ENCODE data around the gene TNIP2. TPM values are rescaled to one million over a fixed set of nuclear protein-coding genes. Genes with fewer than 3 reads are reported as not detected.

The TNIP2 gene
- total RNA-seq, 2 donors from 2014 or later = 33.1 to 36.5 TPM

DNA sequence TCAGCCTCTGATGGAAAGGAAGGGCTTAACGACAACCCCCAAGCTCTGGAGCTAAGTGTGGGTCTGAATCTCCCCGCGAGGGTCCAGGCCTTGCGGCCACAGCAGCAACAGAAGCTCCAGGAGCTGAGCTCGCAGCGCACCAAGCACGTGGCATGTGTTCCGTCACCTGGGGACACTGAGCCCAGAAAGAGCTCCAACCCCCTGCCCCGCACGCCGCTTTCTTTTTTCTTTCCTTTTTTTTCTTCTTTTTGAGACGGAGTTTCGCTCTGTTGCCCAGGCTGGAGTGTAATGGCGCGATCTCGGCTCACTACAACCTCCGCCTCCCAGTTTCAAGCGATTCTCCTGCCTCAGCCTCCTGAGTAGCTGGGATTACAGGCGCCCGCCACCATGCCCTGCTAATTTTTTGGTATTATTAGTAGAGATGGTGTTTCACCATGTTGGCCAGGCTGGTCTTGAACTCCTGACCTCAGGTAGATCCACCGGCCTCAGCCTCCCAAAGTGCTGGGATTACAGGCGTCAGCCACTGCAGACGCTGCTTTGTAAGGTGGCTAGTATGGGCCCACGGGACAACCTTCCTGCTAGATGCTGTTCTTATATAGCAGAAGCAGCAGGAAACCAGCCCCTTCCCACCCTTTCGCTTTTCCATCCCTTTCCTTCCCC, 685 bp upstream of the TNIP2 start:
- DNase-seq = no peak
- Mint-ChIP-seq H3K36me3 (ENCODE audit: low read depth) (peaks cover 6% of the 10 kb centered on the region), H3K9me3 (no peaks in the 10 kb centered on the region), H3K4me3 (peak overlapping the region; percentile 61), H3K27ac (no peak overlapping the region), H3K27me3 (ENCODE audit: insufficient read depth) (peaks cover 6% of the 10 kb centered on the region), H3K4me1 (peaks cover 8% of the 10 kb centered on the region)
- no peaks in the 10 kb centered on the region for H3K9me3 ChIP-seq (ENCODE audit: control insufficient read depth, low read length)
- WGBS, 2 experiments (ENCODE audit: insufficient coverage in 1 of 2, insufficient read length in 1 of 2) = 81 to 84% methylated on average over 20 to 25 of the region's 25 CpGs
- H3K36me3 ChIP-seq (ENCODE audit: control insufficient read depth, insufficient read depth, low read length) = no peaks in the 10 kb centered on the region
- H3K27me3 ChIP-seq (ENCODE audit: control insufficient read depth, insufficient read depth, low read length, poor library complexity, severe bottlenecking) = no peaks in the 10 kb centered on the region
- H3K4me1 ChIP-seq (ENCODE audit: control insufficient read depth, insufficient read depth, low read length) = no peaks in the 10 kb centered on the region
- H3K4me3 ChIP-seq (ENCODE audit: low read length) = no peak overlapping the region
- TF ChIP-seq, protein P1, sequence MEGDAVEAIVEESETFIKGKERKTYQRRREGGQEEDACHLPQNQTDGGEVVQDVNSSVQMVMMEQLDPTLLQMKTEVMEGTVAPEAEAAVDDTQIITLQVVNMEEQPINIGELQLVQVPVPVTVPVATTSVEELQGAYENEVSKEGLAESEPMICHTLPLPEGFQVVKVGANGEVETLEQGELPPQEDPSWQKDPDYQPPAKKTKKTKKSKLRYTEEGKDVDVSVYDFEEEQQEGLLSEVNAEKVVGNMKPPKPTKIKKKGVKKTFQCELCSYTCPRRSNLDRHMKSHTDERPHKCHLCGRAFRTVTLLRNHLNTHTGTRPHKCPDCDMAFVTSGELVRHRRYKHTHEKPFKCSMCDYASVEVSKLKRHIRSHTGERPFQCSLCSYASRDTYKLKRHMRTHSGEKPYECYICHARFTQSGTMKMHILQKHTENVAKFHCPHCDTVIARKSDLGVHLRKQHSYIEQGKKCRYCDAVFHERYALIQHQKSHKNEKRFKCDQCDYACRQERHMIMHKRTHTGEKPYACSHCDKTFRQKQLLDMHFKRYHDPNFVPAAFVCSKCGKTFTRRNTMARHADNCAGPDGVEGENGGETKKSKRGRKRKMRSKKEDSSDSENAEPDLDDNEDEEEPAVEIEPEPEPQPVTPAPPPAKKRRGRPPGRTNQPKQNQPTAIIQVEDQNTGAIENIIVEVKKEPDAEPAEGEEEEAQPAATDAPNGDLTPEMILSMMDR (conservative IDR thresholded peaks at IDR 0.05) = no peak
- no peak overlapping the region for H3K27ac ChIP-seq (ENCODE audit: low read depth, low read length)
- no peak overlapping the region for H3K9ac ChIP-seq (ENCODE audit: extremely low read depth, low read length, poor library complexity, severe bottlenecking)

DNA sequence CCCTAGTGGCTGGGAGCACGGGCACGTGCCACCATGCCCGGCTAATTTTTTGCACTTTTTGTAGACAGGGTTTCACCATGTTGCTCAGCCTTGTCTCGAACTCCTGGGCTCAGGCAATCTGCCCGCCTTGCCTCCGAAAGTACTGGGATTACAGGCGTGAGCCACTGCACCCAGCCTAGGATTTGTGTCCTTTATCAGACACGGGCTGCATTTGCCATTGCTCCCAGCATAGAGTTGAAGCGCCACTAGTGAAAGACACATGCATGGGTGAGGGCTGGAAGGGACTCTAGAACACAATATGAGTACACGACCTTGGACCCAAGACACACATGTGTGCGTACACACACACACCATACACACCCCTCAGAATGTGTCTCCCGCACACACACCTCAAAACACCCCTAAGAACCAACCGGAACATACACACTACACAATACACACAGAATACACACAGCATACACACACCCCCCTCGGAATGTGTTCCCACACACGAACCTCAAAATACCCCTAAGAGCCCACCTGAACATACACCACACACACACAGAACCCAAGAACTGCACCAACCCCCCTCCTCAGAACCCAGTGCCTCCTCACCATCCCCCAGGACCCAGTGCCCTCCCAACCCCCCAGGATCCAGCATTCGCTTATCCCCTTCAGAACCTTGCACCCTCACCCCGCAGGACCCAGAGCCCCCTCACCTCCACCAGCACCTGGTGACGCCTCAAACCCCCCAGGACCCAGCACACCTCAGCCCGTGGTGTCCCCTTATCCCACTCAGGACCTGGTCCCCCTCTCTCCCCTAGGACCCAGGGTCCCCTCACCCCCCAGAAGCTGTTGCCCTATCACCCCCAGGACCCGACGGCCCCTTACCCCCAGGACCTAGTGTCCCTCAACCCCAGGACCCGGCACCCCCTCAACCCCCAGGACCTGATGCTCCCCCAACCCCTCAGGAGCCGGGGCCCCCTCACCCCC, 1.0 kb downstream of the TNIP2 start:
- Histone ChIP-seq H3K9ac (ENCODE audit: extremely low read depth, low read length, poor library complexity, severe bottlenecking) (peak overlapping the region; percentile 20), H3K4me3 (ENCODE audit: low read length) (peak overlapping the region; percentile 88), H3K36me3 (ENCODE audit: control insufficient read depth, insufficient read depth, low read length) (no peaks in the 10 kb centered on the region), H3K4me1 (ENCODE audit: control insufficient read depth, insufficient read depth, low read length) (no peaks in the 10 kb centered on the region), H3K9me3 (ENCODE audit: control insufficient read depth, low read length) (no peaks in the 10 kb centered on the region), H3K27ac (ENCODE audit: low read depth, low read length) (no peak overlapping the region), H3K27me3 (ENCODE audit: control insufficient read depth, insufficient read depth, low read length, poor library complexity, severe bottlenecking) (no peaks in the 10 kb centered on the region)
- no peak for DNase-seq
- no peaks in the 10 kb centered on the region for H3K9me3 Mint-ChIP-seq
- peaks cover 6% of the 10 kb centered on the region for H3K27me3 Mint-ChIP-seq (ENCODE audit: insufficient read depth)
- no peak overlapping the region for H3K27ac Mint-ChIP-seq
- H3K4me3 Mint-ChIP-seq = peak overlapping the region; percentile 61
- TF ChIP-seq, protein P1 (conservative IDR thresholded peaks at IDR 0.05) = no peak
- peaks cover 7% of the 10 kb centered on the region for H3K36me3 Mint-ChIP-seq (ENCODE audit: low read depth)
- WGBS, 2 experiments (ENCODE audit: insufficient coverage in 1 of 2, insufficient read length in 1 of 2) = 73 to 94% methylated on average over 13 to 21 of the region's 23 CpGs
- peaks cover 5% of the 10 kb centered on the region for H3K4me1 Mint-ChIP-seq

DNA sequence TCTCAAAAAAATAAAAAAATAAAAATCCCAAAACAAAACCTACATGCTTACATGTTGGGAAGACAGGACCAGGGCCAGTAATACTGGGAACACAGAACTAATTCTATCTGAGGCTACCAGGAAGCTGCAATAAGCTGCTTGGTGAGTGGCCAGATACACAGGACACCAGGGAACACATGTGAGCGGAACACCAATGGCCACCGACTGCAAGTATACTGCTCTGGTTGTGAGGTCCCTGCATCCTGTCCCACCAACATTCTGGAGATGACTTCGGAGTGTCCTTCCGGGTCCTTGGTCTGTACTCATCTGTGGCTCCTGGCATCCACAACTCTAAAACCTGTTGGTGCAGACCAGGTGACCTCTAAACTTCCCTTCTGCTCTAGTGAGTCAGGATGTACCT, 2.7 kb downstream of the TNIP2 start:
- H3K4me1 Mint-ChIP-seq = peaks cover 5% of the 10 kb centered on the region
- TF ChIP-seq, protein P1 (conservative IDR thresholded peaks at IDR 0.05) = no peak
- H3K4me3 Mint-ChIP-seq = no peak overlapping the region
- H3K27me3 Mint-ChIP-seq (ENCODE audit: insufficient read depth) = peaks cover 3% of the 10 kb centered on the region
- peaks cover 7% of the 10 kb centered on the region for H3K36me3 Mint-ChIP-seq (ENCODE audit: low read depth)
- H3K4me1 ChIP-seq (ENCODE audit: control insufficient read depth, insufficient read depth, low read length) = no peaks in the 10 kb centered on the region
- H3K4me3 ChIP-seq (ENCODE audit: low read length) = no peak overlapping the region
- no peak overlapping the region for H3K27ac Mint-ChIP-seq
- DNase-seq = no peak
- no peaks in the 10 kb centered on the region for H3K27me3 ChIP-seq (ENCODE audit: control insufficient read depth, insufficient read depth, low read length, poor library complexity, severe bottlenecking)
- H3K9ac ChIP-seq (ENCODE audit: extremely low read depth, low read length, poor library complexity, severe bottlenecking) = no peak overlapping the region
- no peaks in the 10 kb centered on the region for H3K9me3 Mint-ChIP-seq
- 94 to 100% methylated on average over 2 to 4 of the region's 4 CpGs for WGBS, 2 experiments (ENCODE audit: insufficient coverage in 1 of 2, insufficient read length in 1 of 2)
- no peaks in the 10 kb centered on the region for H3K9me3 ChIP-seq (ENCODE audit: control insufficient read depth, low read length)
- H3K27ac ChIP-seq (ENCODE audit: low read depth, low read length) = no peak overlapping the region
- no peaks in the 10 kb centered on the region for H3K36me3 ChIP-seq (ENCODE audit: control insufficient read depth, insufficient read depth, low read length)
